HG03378 (cell line): ENCODE results near the gene DUSP16.

Experiments
- ATAC-seq: cut with Tn5 transposase; IDR thresholded peaks from one replicate; pipeline ENCODE4 v1.9.1; 2021; ENCODE audit warnings: mild to moderate bottlenecking, moderate library complexity; ENCODE audit not compliant: unreplicated experiment

Gene DUSP16

DNA sequence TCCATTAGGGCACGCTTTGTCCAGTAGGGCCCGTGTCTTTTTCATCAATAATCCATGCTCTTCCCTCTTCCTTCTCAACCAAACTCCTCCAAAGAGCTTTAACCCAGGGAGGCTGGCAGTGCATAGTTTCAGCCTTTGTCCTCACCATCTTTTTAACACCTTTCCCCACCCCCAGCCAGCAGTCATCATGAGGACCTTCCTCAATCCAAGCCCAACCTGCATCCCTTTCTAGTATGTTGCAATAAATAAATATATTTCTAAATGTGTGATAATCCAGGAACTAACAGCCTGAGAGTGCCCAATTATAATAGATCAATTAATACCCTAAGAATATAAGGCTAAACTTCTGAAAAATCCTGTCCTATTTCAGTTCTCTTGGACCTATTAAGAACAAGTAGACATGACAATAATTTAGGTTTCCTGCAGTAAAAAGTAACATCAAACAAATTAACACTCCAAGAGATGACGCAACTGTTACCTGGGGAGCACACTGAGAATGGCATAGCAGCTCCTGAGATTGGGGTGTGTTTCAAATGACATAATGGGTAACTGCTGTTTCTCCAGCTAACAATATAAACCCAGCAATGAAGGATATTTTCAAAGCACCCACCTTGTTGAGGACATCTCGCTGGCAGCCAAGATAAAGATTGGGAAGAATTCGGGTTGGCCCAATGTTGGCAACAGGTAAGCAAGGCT, 62.6 kb downstream of the DUSP16 start:
- no peak for ATAC-seq

DNA sequence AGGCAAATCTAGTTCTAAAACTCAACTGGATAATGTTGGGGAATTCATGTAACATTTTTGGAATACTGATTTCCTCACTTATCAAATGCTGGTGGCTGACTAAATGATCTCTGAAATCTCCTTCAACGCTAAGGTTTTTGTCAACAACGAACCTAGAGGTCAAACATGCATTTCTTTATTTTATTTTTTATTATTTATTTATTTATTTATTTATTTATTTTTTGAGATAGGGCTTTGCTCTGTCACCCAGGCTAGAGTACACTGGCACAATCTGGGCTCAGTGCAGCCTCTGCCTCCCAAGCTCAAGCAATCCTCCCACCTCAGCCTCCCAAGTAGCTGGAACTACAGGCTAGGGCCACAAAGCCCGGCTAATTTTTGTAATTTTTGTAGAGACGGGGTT, 64.5 kb downstream of the DUSP16 start:
- ATAC-seq, result no peak

DNA sequence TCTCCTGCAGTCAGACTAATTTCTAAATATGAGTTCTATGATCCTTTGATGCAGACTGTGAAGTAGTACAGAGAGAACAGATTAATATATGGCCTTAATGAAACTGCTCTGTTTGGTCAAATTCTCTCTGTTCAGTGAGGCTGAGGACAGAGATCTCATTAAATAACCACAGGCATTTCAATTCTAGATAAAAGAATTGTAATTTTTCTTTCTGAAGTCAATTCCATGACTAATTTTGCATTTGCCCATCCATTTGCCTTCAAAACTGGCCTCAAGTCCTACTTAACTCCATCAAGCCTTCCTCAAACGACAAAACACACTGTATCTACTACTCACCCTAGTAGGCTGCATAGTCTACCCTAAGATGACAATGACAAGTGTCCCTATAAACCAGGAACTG, 67.1 kb downstream of the DUSP16 start:
- ATAC-seq, result no peak

DNA sequence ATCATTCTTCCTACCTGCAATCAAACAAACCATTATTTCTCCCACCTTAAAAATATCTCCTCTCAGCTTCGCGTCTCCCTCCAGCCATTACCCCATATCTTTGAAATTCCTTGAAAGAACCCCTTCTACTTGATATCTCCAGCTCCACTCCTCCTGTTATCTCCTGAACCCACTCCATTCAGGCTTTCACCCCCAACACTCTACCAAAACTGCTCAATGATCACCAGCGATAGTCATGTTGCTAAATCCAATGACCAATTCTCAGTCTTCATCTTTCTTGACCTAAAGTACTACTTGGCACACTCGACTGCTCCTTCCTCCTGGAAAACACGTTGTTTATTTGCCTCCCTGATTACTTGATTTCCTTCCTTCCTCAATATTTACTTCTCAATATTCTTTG, 70.1 kb downstream of the DUSP16 start:
- no peak for ATAC-seq

DNA sequence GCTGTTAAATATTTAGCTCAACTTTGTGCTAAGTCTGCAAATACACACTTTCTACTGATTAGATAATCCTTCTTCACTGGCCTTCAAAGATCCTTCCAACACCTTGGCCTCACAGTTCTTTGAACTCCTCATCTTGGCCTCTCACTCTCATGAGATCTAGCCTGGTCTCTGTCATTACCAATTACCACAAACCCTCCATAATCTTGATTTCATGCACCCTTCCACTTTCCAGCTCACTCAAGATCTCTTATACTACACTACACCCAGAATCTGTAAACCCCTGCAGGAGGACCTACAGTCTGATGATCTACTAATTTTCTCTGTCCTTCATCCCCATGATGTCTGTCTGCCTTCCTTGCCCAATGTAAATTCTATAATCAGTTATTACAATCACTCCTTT, 71.1 kb downstream of the DUSP16 start:
- ATAC-seq, result no peak

DNA sequence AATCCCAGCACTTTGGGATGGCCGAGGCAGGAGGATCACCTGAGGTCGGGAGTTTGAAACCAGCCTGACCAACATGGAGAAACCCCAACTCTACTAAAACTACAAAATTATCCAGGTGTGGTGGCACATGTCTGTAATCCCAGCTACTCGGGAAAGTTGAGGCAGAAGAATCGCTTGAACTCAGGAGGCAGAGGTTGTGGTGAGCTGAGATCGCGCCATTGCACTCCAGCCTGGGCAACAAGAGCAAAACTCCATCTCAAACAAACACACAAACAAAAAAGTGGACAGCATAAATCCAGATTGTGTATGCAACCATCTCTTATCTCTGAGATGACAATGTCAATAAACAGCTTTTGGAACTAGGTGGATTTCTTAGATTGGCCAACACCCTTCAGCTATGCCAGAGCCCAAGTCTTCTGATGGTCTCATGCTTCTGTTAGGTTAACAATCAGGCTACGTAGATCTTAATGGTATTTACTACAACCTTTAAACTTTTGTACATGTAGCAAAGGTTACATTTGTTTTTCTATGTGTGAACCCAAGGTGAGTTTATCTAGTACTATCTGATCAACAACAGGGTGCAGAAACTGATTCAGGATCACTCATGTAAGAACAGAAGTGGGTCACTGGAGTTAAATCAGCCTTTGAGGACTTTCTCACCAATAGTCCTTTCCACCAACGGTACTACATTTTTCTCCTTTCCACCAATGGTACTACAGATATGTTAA, 73.7 kb downstream of the DUSP16 start:
- no peak for ATAC-seq

DNA sequence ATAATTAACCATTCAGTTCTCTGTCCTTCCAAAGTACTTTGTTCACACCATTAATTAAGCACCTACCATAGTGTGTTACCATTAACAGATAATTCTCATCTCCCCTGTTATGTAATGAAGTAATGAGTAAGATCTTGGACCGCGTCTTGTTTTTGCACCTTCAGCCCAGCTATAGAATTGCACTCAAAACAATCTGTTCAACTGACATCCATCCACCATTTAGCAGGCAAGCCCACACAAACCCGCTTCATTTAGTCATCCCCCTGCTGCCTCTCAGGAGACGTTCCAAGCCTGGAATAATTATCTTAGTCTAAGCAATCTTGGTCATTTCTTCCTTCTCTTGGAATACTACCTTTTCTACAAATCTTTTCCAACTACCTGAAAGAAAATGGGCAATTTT, 74.4 kb downstream of the DUSP16 start:
- ATAC-seq, result no peak

DNA sequence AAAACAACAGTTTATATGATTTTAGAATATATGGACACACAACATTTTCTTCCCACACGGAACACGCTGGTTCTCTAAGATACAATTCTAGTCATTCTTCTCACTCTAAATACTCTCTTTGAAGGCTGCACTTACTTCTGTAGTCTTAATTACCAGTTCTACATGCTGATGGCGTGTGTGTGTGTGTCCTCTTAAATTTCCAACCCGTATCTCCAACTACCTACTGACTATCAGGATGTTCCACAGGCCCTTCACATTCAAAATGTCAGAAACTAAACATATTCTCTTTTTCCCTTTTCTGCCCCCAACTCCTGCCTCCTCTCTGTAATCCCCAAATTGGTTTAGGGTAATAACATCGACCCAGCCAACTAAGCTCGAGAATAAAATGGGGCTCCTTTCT, 75.2 kb downstream of the DUSP16 start:
- ATAC-seq, result no peak

DNA sequence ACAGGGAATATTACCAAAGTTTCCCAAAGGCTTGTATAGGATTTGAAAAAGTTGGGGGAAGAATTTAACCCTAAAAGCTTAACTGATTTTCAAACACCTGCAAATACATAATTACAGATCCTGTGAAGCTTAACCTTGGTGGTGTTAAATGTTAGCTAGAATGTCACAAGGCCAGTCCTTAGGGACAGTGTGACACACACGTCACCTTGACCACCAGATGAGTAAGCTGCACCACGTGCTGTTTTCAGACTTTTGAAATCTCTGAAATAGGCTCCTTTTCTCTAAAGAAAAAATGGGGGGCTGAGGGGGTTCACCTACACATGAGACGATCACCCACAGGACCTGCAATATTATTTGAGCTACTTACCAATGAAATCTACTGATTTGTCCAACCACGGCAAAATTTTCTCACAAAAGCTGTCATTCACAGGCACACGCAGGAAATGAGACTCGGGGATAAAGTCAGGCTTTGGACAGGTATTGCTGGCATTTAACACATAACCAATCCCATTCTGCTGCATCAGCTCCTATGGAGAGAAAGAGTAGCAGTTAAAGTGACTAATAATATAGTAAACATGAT, 75.9 kb downstream of the DUSP16 start:
- peak; percentile 87 for ATAC-seq

DNA sequence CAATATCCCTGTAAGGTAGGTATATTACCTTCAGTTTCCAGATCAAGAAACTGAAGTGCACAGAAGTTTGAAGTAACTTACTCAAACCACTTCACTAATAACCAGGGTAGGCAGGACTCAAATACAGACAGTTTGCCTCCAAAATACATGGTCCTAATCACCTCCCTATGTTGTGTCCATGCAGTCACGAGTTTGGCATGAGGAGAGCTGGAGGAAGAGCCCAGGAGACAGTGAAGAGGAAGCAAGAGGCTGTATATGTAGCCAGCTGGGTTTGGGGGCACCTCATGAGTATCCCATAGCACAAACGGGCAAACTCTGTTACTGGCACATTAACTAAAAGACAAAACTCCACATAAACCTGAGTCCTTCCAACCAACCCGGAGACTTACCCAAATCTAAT, 79.2 kb downstream of the DUSP16 start:
- ATAC-seq, result no peak

DNA sequence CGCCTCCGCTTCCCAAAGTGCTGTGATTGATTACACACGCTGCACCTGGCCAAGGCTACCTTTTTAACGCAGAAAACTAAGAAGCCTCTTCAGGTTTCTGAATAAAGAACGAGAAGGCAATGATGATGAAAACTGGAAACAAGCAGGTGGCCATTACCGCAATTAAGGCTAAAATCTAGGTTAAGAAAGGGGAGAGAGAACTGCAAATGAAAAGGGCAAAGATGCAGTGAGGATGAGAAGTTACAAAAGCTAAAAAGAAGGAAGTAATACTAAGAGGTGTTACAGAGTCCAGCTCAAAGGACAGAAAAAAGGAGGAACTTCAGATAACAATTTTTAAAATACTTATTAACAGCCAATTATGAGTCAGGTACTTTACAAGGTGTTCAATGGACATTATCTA, 79.7 kb downstream of the DUSP16 start:
- no peak for ATAC-seq

DNA sequence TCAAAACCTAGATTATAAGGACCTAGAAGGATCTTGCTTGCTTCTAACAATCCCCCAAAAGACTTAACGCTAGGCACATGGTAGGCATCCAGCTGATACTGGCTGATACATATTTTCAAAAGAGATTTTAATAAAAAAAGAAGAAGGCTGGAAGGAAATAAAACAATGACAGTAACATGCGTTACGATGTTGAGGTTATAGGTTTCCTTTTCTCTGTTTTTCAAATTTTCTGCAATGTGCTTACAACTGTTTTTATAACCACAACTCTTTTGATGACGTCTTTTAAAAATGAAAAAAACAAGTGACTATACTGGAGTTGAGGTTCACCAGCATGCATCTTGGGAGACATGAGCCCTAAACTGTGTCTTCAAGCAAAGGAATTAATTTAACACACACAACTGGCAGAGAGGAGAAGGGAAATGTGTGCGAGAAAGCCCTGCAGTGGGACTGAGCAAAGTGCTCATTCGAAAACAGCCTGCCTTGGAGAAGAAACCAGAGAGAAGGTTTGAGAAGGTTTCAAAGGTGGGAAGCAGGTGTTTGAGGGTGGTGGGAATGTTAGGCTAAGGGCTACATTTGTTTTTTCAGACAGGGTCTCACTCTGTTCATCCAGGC, 80.4 kb downstream of the DUSP16 start:
- no peak for ATAC-seq

DNA sequence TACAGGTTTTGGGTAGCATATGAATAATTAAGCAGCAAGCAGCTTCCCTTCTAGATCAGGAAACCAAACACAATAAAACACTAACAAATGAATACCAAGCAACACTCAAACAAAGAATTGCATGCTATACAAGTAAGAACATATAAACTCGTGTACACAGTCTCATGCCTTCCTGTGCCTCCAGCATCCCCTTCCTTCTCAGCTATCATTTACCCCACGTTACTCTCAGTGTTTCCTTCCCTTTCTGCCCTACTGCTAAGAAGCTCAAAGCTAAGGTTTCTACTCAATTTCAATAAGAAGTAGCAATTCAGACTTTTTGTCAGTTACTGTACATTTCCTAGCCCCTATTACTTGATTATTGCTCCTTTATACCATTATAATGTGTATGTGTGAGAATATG, 81.0 kb downstream of the DUSP16 start:
- ATAC-seq, result no peak

DNA sequence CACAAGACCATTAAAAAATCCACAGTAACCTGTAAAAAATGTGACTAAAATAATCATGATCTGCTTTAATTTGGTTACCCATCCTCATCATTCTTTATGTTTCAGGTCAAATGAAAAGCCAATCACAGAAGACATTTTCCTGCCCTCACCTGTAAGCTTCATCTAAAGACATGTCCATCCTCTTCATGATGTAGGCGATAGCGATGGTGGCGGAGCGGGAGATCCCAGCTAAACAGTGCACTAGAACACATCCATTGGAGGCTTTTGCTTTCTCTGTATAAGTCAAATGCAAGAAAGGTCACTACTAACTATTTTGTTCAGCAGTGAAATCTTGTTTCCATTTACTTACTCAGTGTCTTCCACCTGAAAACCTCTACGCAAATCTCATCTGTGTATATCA, 82.6 kb downstream of the DUSP16 start:
- ATAC-seq, result no peak

DNA sequence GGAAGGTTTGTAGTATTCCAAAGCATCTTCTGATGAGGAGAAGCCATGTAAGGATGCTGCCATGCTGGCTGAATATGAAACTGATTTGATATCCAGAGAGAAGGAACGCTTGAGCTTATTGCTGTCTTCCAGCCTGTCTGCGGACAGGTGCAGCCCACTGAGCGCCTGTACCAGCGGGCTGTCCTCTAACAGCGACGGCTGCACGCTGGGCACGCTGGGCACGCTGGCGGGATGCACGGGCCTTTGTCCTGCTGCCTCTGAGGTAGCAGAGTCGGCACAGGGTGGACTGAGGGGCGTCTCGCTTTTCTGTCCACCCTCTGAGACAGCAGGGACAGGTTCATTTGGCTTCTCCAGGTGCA, 85.2 kb downstream of the DUSP16 start:
- ATAC-seq, result no peak

DNA sequence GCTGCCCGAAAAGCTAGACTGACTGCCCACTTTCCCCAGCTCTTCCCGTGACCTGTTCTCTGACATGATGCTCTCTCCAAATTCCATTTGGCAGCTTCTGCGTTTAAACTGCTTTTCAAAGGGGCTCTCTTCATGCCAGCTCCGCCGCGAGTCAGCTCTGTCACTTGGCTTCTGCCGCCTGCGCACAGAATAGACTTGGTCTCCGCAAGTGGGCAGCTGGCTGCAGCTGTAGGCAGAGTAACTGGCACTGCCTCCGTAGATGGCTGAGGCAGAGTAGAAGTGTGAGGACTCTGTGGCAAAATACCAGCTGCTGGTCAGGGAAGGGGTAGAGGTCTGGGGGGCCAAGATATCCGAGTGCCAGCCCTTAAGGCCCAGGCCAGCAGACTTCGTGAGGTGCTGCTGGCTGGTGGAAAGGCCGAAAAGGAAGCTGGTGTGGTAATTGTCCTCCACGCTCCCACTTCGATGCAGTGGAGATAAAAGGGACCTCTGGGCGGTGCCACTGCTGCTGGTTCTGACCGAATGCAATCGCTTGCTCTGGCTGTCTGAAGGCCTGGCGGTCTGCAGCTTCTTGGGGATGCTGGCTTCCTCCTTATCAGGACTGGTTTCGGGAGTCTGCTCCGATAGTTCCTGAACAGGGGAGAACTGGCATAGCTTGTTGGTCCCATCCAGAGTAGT, 85.7 kb downstream of the DUSP16 start:
- no peak for ATAC-seq

DNA sequence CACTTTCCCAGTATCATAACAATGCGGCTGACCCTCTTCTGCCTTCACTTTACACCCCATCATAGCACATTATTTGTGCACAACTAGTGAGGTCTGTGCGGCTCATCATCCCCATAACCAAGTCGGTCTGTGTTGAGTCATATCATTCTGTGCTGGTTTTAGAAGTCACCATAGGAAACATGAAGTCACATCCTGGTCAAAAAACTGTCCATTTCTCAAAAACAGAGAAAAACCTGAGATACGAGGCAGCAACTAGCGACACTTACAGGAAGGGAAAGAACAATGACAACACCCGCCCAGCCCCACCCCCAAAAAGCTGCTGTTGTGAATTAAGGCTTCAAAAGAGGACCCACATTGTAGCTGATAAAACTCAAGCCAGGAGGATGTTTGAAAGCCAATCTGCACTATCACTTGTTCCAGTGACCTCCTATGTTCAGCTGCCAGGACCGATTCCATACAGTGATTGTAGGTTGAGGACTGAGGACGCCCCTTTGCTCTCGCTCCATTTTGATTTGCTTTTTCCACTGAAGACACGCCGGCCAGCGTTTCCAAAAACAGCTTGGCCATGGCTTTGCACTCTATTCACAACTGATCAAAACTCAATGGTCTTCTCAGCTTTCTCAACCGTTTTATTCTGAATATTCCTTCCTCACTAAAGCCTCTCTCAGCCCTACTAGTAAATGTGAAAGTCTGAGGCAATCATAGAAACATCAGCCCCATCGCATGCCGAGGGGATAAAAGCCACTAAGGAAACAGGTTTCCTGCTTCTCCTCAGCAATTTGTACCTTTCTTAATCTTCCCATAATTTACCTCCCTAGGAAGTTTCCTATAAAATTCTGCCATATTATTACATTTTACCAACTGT, 87.5 kb downstream of the DUSP16 start:
- ATAC-seq, result peak; percentile 96

DNA sequence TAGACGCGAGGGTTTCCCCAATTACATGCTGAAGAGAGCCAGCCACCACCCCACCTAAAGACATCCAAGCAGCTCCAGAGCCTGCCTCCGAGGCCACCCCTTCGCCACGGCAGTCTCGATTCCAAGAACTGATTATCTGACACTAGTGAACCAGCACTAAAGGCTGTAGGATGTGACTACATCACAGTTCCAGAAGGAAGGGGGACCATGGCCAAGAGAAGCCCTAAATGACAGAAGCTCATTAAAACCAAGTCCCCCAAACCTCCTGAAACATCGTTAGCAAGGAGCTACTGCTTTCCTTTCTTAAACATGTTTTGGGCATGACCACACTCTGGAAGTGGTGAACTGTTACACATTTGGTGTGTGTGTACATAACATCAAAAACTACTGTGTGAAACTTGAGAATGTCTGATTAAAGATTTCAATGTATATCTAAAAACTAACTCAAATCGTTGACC, 88.2 kb downstream of the DUSP16 start:
- ATAC-seq, result no peak

DNA sequence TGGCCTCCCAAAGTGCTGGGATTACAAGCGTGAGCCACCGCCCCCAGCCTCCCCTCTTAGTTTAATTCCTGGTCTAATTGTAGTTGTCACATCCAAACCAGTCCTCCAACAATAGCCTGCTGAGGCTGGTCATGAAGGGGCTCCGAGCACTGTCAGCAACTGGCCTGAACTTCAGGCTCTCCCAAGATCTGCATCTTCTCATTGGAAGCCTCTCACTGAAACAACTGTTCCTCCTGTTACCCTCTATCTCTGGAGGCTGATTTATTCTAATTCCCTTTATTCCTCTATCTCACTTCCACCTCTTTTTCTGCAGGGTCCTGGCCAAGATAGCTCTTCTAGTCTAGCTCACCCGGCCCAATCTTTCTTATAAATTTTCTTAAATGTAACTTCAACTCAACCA, 89.4 kb downstream of the DUSP16 start:
- ATAC-seq, result no peak
